ENCODE measurements around the gene TOMM34. TPM values are rescaled to one million over a fixed set of nuclear protein-coding genes. Genes with fewer than 3 reads are reported as not detected.

The TOMM34 gene
- total RNA-seq, 1 donor from 2014 or later = 62.3 TPM

DNA sequence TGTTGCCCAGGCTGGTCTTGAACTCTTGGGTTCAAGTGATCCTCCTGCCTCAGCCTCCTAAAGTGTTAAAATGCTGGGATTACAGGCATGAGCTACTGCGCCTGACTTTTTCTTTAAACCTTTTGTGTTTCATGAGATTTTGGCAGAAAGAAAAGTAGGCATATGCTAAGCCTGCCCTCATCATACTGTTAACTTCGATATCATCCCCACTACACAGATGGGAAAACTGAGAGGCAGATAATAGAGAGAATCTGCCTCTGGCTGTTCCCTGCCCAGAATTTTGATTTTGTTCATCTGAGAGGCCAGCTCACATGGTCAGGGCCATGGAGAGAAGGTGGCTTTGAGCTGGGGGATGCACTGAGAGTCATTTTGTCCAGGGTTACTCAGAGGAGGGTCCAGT, 42.8 kb downstream of the TOMM34 start:
- no peaks in the 10 kb centered on the region for H3K36me3 ChIP-seq (ENCODE audit: control insufficient read depth, insufficient read depth, low read length)
- DNase-seq (ENCODE audit: low read depth) = no peak
- TF ChIP-seq, protein P1, sequence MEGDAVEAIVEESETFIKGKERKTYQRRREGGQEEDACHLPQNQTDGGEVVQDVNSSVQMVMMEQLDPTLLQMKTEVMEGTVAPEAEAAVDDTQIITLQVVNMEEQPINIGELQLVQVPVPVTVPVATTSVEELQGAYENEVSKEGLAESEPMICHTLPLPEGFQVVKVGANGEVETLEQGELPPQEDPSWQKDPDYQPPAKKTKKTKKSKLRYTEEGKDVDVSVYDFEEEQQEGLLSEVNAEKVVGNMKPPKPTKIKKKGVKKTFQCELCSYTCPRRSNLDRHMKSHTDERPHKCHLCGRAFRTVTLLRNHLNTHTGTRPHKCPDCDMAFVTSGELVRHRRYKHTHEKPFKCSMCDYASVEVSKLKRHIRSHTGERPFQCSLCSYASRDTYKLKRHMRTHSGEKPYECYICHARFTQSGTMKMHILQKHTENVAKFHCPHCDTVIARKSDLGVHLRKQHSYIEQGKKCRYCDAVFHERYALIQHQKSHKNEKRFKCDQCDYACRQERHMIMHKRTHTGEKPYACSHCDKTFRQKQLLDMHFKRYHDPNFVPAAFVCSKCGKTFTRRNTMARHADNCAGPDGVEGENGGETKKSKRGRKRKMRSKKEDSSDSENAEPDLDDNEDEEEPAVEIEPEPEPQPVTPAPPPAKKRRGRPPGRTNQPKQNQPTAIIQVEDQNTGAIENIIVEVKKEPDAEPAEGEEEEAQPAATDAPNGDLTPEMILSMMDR (IDR thresholded peaks at IDR 0.05; ENCODE audit: insufficient read depth, low read length, poor library complexity, severe bottlenecking) = no peak
- H3K4me3 ChIP-seq (ENCODE audit: low read depth, low read length) = no peak overlapping the region
- no peaks in the 10 kb centered on the region for H3K27me3 ChIP-seq (ENCODE audit: control insufficient read depth, insufficient read depth, low read length)

DNA sequence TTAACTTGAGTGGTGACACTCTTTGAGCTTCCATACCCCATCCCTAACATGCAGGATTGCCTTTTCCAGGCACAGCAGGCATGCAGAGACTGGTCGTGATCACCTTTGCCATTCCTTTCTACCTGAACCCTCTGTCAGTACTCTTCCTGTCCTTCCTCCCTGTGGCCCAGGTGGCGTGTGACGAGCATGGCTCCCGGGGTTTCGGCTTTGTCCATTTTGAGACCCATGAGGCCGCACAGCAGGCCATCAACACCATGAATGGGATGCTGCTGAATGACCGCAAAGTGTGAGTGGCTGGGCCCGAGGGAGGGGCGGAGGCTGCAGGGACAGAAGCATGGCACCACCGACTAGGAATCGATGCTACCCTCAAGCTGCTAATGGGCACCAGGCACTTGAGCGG, 43.6 kb downstream of the TOMM34 start:
- TF ChIP-seq, protein P1 (IDR thresholded peaks at IDR 0.05; ENCODE audit: insufficient read depth, low read length, poor library complexity, severe bottlenecking) = no peak
- no peak overlapping the region for H3K4me3 ChIP-seq (ENCODE audit: low read depth, low read length)
- no peaks in the 10 kb centered on the region for H3K36me3 ChIP-seq (ENCODE audit: control insufficient read depth, insufficient read depth, low read length)
- DNase-seq (ENCODE audit: low read depth) = no peak
- H3K27me3 ChIP-seq (ENCODE audit: control insufficient read depth, insufficient read depth, low read length) = no peaks in the 10 kb centered on the region

DNA sequence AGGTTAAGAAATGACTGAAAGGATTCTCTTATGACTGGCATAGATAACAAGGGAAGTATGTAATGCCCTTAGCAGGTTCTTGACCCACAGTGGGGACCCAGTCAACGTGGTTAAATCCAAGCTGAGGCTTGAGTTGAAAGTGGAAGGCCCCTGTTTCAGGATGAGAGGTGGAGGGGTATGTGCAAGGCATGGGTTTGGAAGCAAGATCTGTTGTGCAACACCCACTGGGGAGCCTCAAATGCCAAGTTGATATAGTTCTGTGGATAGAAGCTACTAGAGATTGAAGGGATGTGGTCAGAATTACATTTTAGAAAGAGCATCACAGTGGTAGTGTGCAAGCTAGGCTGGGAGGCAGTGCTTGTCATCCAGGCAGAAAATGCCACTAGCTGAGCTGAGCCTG, 45.3 kb downstream of the TOMM34 start:
- TF ChIP-seq, protein P1 (IDR thresholded peaks at IDR 0.05; ENCODE audit: insufficient read depth, low read length, poor library complexity, severe bottlenecking) = no peak
- Histone ChIP-seq H3K36me3 (ENCODE audit: control insufficient read depth, insufficient read depth, low read length) (no peaks in the 10 kb centered on the region), H3K27me3 (ENCODE audit: control insufficient read depth, insufficient read depth, low read length) (no peaks in the 10 kb centered on the region), H3K4me3 (ENCODE audit: low read depth, low read length) (no peak overlapping the region)
- no peak for DNase-seq (ENCODE audit: low read depth)

DNA sequence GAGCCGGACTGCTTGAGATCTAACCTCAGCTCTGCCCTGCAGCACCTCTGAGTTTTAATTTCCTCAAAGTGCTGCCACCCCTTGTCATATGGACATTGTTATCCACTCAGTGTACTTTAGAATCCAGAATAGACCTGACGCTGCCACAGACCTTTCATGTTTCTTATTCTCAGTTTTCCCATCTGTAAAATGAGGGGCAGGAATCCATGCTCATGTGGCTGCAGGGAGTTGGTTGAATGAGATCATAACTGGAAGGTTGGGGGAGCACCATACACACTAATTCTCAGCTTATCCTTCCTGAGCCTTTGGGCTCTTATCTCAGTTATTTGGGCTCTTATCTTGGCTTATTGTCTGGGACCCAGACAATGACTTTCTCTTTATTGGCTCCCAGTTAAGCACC, 48.0 kb downstream of the TOMM34 start:
- Histone ChIP-seq H3K4me3 (ENCODE audit: low read depth, low read length) (no peak overlapping the region), H3K36me3 (ENCODE audit: control insufficient read depth, insufficient read depth, low read length) (no peaks in the 10 kb centered on the region), H3K27me3 (ENCODE audit: control insufficient read depth, insufficient read depth, low read length) (no peaks in the 10 kb centered on the region)
- no peak for DNase-seq (ENCODE audit: low read depth)
- TF ChIP-seq, protein P1 (IDR thresholded peaks at IDR 0.05; ENCODE audit: insufficient read depth, low read length, poor library complexity, severe bottlenecking) = no peak

DNA sequence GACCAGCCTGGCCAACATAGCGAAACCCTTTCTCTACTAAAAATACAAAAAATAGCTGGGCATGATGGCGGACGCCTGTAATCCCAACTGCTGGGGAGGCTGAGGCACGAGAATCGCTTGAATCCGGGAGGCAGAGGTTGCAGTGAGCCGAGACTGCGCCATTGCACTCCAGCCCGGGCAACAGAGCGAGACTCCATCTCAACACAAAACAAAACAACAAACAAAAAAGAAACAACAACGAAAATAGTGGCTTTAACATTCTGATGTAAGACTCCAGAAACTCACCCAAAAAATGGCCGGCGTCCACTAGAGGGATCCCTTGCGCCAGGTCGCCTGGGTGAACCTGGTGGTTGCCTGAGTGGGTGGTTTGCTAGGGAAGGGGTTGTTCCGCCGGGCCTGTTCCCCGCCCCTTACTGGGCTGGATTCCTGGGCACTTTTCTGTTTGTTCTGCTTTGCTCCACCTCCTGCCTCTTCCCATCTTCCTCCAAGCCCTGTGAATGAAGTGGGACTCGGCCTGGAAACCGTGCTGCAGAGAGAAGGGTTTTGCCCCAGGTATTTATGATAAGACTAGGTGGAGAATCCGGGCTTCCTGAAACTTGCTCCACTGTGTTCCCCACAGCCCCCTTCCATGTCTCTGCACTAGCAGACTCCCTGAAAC, 48.8 kb downstream of the TOMM34 start:
- Histone ChIP-seq H3K36me3 (ENCODE audit: control insufficient read depth, insufficient read depth, low read length) (no peaks in the 10 kb centered on the region), H3K4me3 (ENCODE audit: low read depth, low read length) (no peak overlapping the region), H3K27me3 (ENCODE audit: control insufficient read depth, insufficient read depth, low read length) (no peaks in the 10 kb centered on the region)
- TF ChIP-seq, protein P1 (IDR thresholded peaks at IDR 0.05; ENCODE audit: insufficient read depth, low read length, poor library complexity, severe bottlenecking) = peak; percentile 58
- peak; percentile 34 for DNase-seq (ENCODE audit: low read depth)

DNA sequence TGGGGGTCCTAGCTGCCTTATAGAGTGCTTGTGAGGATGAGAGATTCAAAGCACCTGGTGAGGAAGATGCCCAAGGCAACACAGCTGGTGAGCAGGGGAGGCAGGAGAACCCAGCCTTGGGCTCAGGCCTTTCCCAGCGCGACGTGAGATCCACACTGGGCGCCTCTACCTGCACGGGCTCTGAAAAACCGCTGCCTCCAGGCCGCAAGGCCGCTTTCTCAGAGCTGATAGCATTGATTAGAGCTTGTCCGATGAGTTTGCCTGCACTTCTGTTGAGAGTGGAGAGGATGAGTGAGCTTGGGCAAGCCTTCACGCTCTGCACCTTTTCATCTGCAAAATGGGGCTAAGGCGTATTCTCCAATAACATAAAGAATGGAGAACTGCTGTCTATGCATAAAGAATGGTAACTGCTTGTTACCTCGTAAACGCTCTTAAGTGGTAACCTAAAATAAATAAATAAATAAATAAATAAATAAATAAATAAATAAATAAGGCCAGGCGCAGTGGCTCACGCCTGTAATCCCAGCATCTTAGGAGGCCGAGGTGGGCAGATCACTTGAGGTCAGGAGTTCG, 49.4 kb downstream of the TOMM34 start:
- TF ChIP-seq, protein P1 (IDR thresholded peaks at IDR 0.05; ENCODE audit: insufficient read depth, low read length, poor library complexity, severe bottlenecking) = no peak
- DNase-seq (ENCODE audit: low read depth) = no peak
- Histone ChIP-seq H3K36me3 (ENCODE audit: control insufficient read depth, insufficient read depth, low read length) (peaks cover 1% of the 10 kb centered on the region), H3K4me3 (ENCODE audit: low read depth, low read length) (peak overlapping the region; percentile 70), H3K27me3 (ENCODE audit: control insufficient read depth, insufficient read depth, low read length) (no peaks in the 10 kb centered on the region)
